ENCODE measurements around the gene ABHD8.

The ABHD8 gene

DNA sequence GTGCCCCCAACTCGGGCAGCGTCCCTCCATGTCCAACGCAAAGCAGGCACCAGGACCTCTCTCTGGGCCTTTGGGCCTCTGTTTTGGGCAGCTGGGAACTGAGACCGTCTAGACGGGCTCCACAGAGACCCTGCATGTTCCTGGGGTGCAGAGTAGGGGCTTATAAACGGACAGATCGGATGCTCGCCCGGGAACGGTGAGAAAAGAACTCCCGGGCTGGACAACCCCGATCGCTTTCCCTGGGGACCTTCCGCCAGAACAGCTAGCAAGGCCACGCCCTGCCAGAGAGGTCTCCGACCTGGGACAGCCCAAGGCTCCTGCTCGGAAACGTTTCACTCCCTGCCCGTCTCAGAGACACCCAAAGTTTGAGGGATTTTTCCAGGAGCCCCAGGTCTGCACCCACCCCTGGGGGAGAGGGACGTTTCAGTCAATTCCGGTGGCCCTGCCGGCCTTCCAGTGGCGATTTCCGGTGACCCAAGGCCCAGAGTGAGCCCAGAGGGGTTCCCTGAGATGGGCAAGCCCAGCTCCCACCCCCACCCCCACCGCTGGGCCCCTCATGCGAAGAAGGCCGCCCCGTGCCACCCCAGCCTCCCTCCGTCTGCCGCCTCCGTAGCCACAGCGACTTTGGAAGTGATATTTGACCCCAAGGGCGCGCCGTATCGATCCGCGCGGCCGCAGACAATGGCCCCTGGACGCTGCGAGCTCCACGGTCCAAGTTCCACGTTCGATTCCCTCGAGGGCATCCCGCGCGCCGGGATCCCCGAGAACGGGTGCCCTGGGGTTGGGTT is 59.2 kb downstream of the ABHD8 start:
- TF ChIP-seq, protein P1, sequence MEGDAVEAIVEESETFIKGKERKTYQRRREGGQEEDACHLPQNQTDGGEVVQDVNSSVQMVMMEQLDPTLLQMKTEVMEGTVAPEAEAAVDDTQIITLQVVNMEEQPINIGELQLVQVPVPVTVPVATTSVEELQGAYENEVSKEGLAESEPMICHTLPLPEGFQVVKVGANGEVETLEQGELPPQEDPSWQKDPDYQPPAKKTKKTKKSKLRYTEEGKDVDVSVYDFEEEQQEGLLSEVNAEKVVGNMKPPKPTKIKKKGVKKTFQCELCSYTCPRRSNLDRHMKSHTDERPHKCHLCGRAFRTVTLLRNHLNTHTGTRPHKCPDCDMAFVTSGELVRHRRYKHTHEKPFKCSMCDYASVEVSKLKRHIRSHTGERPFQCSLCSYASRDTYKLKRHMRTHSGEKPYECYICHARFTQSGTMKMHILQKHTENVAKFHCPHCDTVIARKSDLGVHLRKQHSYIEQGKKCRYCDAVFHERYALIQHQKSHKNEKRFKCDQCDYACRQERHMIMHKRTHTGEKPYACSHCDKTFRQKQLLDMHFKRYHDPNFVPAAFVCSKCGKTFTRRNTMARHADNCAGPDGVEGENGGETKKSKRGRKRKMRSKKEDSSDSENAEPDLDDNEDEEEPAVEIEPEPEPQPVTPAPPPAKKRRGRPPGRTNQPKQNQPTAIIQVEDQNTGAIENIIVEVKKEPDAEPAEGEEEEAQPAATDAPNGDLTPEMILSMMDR (IDR thresholded peaks at IDR 0.05), result no peak
- H3K36me3 ChIP-seq, result peaks cover 0 to 19% (median 0%) of the 10 kb centered on the region in 3 donors
- H3K27me3 ChIP-seq, result no peaks in the 10 kb centered on the region
- DNase-seq, result peak; percentile 65 to 83
- peak overlapping the region; percentile 86 to 89 for H3K4me3 ChIP-seq
- H3K9me3 ChIP-seq, result no peaks in the 10 kb centered on the region
- H3K4me1 ChIP-seq, result peaks cover 0 to 46% (median 36%) of the 10 kb centered on the region in 4 donors
- H3K27ac ChIP-seq, result peak overlapping the region; percentile 71 to 88
- intact Hi-C loops (cut with DNase I; ENCODE audit: low total_unique reads), result no loop called here

DNA sequence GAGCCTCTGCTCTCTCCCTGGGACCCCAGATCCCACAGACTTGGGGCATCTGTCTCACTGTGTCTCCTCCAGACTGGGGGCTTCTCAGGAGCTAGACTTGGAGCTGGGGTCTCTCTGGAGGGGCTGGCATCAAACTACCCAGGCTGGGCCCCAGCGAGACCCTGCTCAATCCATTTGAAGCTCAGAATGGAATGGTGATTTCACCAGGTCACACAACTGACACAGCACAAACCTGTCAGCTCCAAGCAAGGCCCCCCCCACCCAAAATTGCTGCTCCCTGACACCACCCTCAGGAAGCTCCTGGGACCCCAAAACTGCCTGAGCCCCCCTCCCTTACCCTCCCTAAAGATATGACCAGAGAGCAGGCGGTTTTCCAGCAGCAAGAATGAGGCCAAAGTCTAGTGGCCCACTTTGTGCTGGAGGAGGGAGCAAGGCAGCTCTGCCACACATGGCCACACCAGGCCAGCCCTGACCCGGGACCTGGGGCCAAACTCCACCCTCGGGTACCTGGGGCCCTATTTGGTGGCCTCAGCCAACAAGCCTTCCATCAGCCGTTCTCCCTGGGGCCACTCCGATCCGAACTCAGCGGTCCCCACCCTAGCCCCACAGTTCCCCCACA is 59.9 kb downstream of the ABHD8 start:
- peak overlapping the region; percentile 71 to 88 for H3K27ac ChIP-seq
- peaks cover 0 to 46% (median 35%) of the 10 kb centered on the region in 4 donors for H3K4me1 ChIP-seq
- H3K4me3 ChIP-seq, result peak overlapping the region; percentile 86 to 89
- DNase-seq, result no peak
- H3K36me3 ChIP-seq, result peaks cover 0 to 25% (median 4%) of the 10 kb centered on the region in 3 donors
- TF ChIP-seq, protein P1 (IDR thresholded peaks at IDR 0.05), result no peak
- H3K9me3 ChIP-seq, result no peaks in the 10 kb centered on the region
- intact Hi-C loops (cut with DNase I; ENCODE audit: low total_unique reads), result no loop called here
- no peaks in the 10 kb centered on the region for H3K27me3 ChIP-seq

DNA sequence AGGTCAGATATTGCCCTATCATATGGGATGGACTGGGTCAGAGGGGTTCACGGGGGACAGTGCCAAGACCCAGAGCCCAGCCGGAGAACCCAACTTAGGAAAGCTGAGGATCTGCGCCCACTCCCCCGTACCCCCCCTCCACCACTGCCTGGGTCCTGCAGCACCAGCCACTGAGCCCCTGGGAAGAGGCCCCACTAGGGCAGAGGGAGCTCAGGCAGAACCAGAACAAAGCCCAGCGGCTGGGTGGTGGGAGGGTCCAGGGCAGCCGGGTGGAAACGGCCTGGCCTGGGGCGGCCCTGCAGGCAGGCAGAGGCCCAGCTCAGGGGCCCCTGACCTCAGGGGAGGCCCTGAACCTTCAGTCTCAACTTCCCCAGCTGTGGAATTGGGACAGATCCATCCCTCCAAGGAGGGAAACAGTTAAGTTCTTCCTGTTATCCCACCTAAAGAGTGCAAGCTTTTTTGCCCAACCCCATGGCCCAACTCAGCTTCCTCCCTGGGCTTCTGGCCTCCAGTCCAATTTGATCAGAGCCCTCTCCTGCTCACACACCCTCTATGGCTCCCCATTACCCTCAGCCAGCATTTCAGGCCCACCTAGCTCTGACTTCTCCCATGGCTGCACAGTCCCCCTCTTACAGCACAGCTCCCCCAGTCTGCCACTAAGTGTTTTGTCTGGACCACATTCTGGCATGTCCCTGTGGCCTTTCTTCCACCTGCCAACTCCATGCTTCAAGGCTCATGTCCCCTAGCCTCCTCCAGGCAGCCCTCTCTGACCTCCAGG is 60.6 kb downstream of the ABHD8 start:
- Histone ChIP-seq H3K4me1 (peaks cover 0 to 46% (median 35%) of the 10 kb centered on the region in 4 donors), H3K9me3 (no peaks in the 10 kb centered on the region), H3K4me3 (peak overlapping the region in 1 of 2 donors; percentile 86), H3K27me3 (no peaks in the 10 kb centered on the region), H3K27ac (peak overlapping the region; percentile 71 to 88), H3K36me3 (peaks cover 0 to 32% (median 4%) of the 10 kb centered on the region in 3 donors)
- TF ChIP-seq, protein P1 (IDR thresholded peaks at IDR 0.05), result no peak
- intact Hi-C loops (cut with DNase I; ENCODE audit: low total_unique reads), result no loop called here
- DNase-seq, result no peak
